IPS DF 4.7 (cell line): ENCODE results near the gene ST3GAL3.

ENCODE experiments used
- DNase-seq: peaks from one replicate; pipeline ENCODE4 v3.0.0-alpha.2; 2013; ENCODE audit warnings: low spot score; ENCODE audit errors: extremely low read depth

Gene ST3GAL3

GRCh38 chr1:43962324-43962723, 255.0 kb downstream of the ST3GAL3 start:
- no peak for DNase-seq

GRCh38 chr1:43963006-43963405, 255.7 kb downstream of the ST3GAL3 start:
- DNase-seq: no peak

DNA sequence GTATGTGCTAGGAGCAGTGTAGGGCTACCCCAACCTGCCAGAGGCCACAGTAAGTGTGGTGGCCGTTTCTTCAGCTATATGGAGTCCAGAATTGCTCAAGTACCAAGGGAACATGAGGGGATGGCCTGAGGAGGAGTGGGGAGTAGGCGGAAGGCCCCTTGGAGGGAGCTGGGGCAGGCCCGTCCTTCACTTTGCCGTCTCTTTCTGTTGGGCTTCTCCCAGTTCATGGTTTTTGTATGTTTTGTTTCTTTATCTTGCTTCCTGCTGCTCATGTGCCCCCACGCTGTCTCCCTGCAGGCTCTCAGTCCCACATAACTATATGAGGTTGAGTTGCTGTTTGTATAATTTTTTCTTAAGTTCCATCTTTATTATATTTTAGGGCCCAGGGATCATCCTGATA, 256.6 kb downstream of the ST3GAL3 start:
- DNase-seq: no peak

DNA sequence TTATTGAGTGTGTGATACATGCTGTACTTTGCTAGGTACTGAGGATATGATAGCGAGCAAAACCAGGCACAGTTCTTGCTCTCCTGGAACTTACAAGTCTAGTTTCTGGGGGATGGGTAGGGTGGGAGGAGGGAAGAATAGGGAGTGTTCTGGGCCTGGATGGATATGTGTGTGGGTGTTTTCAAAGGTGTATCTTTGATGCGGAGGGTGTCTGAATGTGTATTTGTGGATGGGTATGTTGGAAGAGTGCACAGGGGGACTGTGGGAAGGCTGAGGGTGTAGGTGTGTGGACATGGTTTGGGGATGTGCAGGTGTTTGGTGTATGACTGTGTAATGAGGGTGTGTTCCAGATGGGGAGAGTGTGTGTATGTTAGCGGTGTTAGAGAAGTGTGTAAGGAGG, 258.0 kb downstream of the ST3GAL3 start:
- DNase-seq: no peak

DNA sequence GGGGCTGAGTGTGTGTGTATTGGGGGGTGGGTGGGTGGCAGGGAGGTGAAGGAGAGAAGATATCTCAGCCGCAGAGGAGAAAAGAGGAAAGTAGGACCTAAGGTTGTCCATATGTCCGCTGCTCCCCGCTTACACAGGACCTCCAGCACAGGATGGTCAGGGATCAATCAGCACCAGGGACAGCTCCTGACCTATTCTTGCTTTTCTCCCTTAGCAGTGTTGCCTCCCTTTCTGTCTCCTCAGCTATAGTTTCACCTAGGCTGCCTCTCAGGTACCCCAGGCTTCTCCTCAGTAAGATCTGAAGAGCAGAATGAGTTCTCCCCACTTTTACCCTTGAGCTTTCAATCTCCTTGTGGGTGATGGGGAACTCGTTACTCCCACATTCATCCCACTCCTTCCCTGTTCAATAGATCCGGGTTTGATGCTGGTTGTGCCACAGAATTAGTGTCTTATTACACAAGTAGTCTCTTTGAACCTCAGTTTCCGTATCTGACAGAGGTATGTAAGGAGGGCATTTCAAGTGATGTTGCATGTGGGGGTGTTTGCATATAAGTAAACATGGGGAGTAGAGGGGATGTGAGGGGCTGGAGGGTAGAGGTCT, 261.1 kb downstream of the ST3GAL3 start:
- DNase-seq: no peak

DNA sequence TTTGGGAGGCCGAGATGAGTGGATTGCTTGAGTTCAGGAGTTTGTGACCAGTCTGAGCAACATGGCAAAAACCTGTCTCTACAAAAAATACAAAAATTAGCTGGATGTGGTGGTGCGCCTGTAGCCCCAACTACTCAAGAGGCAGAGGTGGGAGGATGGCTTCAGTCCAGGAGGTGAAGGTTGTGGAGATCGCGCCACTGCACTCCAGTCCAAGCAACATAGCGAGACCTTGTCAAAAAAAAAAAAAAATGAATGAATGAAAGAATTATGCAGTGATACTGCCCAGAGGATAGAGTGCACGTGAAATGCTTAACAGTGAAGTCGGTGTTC, 262.0 kb downstream of the ST3GAL3 start:
- DNase-seq: no peak

DNA sequence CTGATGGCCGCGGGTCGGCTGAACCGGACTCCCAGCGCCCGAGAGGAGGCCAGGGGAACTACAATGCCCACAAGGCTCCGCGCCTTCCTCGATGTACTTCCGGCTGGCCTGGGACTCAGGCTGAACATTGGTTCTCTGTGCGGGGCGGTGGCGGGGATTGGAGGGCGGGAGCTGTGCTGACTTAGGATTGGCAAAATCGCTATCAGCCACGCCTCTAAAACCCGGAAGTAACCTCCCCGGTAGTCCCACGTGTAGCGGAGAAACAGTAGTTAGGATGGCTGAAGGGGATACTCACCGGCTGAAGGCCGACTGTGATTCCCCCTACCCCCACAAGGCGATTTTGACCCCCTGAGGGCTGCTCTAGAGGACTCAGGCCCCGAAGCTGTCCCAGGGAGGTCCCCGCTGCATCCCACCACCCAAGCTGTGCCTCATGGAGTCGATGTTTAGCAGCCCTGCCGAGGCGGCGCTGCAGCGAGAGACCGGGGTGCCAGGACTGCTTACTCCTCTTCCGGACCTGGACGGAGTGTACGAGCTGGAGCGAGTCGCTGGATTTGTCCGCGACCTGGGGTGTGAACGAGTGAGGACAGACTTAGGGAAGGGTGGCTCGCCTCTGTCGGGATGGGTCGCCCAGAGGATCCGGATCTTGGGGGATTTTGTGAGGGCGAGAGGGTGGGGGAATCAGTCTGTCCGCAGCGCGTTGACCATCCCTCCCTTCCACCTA, 262.6 kb downstream of the ST3GAL3 start, which contains the start of gene DPH2:
DPH2 (plus strand) TSS at position 265 of the 721 bp plus-strand sequence; CDS start at position 431, 166 bp downstream.
- DNase-seq: peak; percentile 97

GRCh38 chr1:43970502-43970901, 263.2 kb downstream of the ST3GAL3 start:
- no peak for DNase-seq

DNA sequence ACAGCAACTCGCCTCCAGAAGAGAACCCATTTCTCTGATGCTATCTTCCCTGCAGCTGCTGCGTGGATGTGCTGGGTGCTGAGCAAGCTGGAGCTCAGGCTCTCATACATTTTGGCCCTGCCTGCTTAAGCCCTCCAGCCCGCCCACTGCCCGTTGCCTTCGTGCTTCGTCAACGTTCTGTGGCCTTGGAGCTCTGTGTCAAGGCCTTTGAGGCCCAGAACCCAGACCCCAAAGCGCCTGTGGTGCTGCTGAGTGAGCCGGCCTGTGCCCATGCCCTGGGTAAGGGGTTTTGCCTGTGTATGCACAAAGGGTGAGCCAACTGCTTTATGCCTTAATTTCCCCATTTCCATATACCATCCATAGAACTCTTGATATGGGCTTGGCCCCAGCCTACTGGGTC, 263.6 kb downstream of the ST3GAL3 start:
- no peak for DNase-seq

GRCh38 chr1:43971336-43971980, 264.1 kb downstream of the ST3GAL3 start:
- no peak for DNase-seq

DNA sequence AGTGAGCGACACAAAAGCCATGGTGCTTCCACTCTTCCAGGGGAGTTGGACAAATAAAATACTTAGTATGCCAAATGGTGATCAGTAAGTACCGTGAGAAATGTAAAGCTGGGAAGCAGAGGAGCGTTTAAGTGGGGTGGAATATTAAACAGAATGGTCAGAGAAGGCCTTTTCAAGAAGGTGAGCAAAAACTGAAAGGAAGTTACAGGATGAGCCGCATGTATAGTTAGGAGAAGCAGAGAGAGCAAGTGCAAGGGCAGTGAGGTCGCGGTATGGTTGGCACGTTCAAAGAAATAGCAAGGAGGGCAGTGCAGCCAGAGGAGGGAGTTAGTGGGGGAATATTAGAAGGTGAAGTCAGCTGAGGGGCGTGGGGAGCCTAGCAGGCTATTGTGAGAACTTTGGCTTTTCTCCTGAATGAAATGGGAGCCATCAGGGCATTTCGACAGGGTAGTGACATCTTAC, 266.7 kb downstream of the ST3GAL3 start:
- DNase-seq: no peak

- no peak for DNase-seq
Measured at GRCh38 chr1:43974443-43975248, 267.3 kb downstream of the ST3GAL3 start, which contains the start of gene ATP6V0B. TSS of gene ATP6V0B (plus strand) at chr1:43974960. CDS start at chr1:43975041, 81 bp downstream.

DNA sequence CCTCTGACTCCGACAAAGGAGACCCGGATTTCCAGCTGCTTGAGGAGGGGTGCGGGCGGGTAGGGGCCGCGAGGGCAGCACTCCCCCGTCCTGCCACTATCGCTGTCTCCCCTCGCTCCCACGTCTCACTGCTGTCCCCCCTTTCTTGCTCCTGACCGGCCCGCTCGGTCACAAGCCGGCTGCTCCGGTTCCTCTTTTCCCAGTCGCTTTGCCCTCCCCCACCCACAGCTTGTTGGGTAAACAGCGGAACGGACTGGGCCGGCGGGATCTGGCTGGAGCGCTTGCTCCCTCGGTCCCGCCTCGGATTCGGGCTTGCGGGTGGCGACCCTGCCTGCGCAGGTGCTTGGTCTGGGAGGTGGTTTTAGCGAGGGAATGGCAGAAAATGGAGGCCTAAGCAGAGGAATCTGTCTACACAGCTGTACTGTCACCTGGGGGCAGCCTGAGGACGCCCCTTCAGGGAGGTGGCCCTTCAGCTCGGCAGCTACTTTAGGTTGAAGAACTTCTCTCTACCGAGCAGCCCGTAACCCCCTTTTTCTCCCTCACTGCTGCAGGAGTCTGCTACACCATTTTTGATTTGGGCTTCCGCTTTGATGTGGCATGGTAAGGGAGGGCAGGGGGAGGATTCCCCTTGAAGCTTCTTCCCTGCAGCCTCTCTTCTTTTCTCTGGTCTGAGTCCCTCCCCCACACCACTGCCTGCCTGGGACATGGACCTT, 268.1 kb downstream of the ST3GAL3 start:
- no peak for DNase-seq

DNA sequence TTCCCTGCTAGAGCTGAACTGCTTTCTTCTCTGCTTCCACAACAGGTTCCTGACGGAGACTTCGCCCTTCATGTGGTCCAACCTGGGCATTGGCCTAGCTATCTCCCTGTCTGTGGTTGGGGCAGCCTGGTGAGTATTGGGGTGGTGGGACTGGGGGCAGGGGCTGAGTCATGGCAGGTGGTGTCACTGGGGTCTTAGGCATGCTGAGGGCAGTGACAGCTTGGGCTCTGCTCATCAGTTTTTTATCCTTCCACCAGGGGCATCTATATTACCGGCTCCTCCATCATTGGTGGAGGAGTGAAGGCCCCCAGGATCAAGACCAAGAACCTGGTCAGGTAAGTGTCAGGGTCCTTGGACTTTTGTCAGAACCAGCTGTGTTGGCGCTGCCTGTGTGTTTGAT, 268.7 kb downstream of the ST3GAL3 start:
- DNase-seq: no peak

- DNase-seq: no peak
Measured at GRCh38 chr1:43976890-43977289, 269.6 kb downstream of the ST3GAL3 start.

DNA sequence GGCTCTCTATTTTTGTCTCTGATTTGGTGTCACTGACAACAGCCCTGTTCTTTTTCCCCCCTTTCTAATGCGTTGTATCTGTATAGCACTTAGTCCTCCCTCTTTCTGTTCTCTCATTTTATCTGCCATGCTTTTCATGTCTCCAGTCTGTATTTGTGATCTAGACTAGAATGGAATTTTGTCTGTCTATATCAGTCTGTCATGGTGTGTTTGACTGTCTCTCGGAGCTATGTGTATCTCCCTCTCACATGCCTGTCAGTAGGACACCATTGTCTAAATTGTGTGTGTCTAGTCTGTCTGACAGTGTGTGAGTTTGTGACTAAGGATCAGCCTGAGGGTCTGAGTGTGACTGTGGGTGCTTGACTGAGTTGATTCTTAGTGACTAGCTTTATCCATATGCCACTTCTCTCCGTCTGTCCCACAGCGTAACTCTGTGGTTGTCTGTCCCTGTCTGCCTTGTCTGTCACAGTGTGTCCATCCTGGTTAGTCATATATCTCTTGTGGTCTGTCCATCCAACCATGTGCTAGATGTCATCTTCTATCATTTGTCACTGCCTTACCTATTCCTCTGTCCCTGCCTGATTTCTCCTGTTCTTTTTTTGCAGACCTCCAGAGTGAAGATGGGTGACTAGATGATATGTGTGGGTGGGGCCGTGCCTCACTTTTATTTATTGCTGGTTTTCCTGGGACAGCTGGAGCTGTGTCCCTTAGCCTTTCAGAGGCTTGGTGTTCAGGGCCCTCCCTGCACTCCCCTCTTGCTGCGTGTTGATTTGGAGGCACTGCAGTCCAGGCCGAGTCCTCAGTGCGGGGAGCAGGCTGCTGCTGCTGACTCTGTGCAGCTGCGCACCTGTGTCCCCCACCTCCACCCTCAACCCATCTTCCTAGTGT, 270.3 kb downstream of the ST3GAL3 start:
- DNase-seq: no peak

DNA sequence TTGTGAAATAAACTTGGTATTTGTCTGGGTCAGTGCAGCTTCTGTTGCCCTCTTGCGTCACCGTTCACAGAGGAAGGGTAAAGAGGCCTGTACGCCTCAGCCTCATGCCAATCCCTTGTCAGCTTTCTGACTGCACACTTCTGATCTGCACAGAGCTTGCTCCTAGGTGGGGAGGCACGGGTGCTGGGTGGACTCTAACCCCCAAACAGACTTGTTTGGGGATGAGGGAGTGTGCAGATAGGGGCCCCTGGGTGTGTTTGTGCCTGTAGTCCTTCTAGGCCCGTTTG, 270.9 kb downstream of the ST3GAL3 start:
- no peak for DNase-seq

GRCh38 chr1:43978551-43979260, 271.4 kb downstream of the ST3GAL3 start, which contains the start of gene B4GALT2:
TSS of gene B4GALT2 (plus strand) at chr1:43979210. CDS start at chr1:43981161, 1,951 bp downstream.
- DNase-seq: no peak

GRCh38 chr1:43979261-43979527, 271.9 kb downstream of the ST3GAL3 start:
- DNase-seq: no peak
